ENCODE measurements around the gene SRD5A1. TPM values are rescaled to one million over a fixed set of nuclear protein-coding genes. Genes with fewer than 3 reads are reported as not detected.

Gene SRD5A1
- total and polyA plus RNA-seq, 2 of the 8 experiments (the other 6 are each of a cell fraction or from before 2014, with no cell fraction given), result 34.7 to 42.4 TPM

DNA sequence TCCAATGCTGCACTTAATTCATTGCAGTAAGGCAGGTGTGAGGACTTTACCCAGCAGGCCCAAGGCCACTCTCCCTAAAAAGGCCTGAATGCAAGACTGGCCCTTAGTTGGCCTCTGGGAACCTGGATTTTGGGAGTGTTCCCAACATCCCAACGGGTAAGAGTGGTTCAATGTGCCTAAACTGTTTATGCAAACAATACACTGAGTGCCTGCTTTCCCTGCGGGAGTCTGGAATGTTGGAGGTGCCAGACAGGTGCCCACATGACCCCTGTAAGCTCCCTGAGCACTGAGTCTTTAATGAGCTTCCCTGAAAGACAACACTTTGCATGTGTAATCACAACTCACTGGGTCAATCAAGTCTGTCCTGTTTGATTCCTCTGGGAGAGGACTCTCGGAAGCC lies 37.8 kb upstream of the SRD5A1 start:
- H4K91ac ChIP-seq (replicated peaks; ENCODE audit: insufficient read length, low read length), result no peak overlapping the region
- H3K23ac ChIP-seq (ENCODE audit: insufficient read length), result no peak overlapping the region
- H3K14ac ChIP-seq (ENCODE audit: insufficient read length), result no peak overlapping the region
- H2BK12ac ChIP-seq (ENCODE audit: low read depth, low read length), result no peak overlapping the region
- H2BK120ac ChIP-seq (replicated peaks; ENCODE audit: low read depth, low read length), result no peak overlapping the region
- H3K9ac ChIP-seq (replicated peaks in 1 of 4; ENCODE audit: extremely low read depth in 1 of 4, low read depth in 3 of 4, low read length in 3 of 4), result no peak overlapping the region
- H2BK15ac ChIP-seq (ENCODE audit: low read length), result no peak overlapping the region
- H3K27ac ChIP-seq (ENCODE audit: low read depth, low read length), result no peak overlapping the region
- WGBS, 2 experiments (ENCODE audit: extremely low coverage in 1 of 2, insufficient coverage in 1 of 2, insufficient read length in 1 of 2, insufficient replicate concordance in 2 of 2, low coverage in 1 of 2, low lambda C conversion rate in 2 of 2, missing lambda C conversion rate in 1 of 2), result 92% methylated on average over 3 of the region's 3 CpGs; no CpG with 5 or more reads in 1 of the 2 experiments
- H3K36me3 ChIP-seq (ENCODE audit: control insufficient read depth in 2 of 4, insufficient read depth in 4 of 4, low read length in 3 of 4), result peaks cover 7 to 32% (median 18%) of the 10 kb centered on the region in 4 experiments; a peak in 6 of 8 replicates
- no peak overlapping the region for H3K18ac ChIP-seq (ENCODE audit: extremely low read depth, low read length)
- no peak overlapping the region for H2BK5ac ChIP-seq (ENCODE audit: low read depth, low read length)
- peaks cover 4 to 5% of the 10 kb centered on the region in 2 experiments for H4K20me1 ChIP-seq (replicated peaks in 1 of 2; ENCODE audit: control insufficient read depth in 1 of 2, insufficient read depth in 2 of 2, low read length in 2 of 2)
- H3K27me3 ChIP-seq (replicated peaks in 1 of 4; ENCODE audit: control insufficient read depth in 3 of 4, extremely low read depth in 1 of 4, insufficient read depth in 3 of 4, low read length in 3 of 4), result no peaks in the 10 kb centered on the region
- no peaks in the 10 kb centered on the region for H3K79me1 ChIP-seq (ENCODE audit: low read depth, low read length)
- H3K79me2 ChIP-seq (ENCODE audit: control insufficient read depth in 1 of 2, insufficient read depth in 2 of 2, low read length in 2 of 2), result no peaks in the 10 kb centered on the region
- H3K4me2 ChIP-seq (ENCODE audit: insufficient read depth in 1 of 2, low read depth in 2 of 2, low read length in 2 of 2), result no peak overlapping the region
- no peak overlapping the region for H3K4me3 ChIP-seq (ENCODE audit: extremely low read depth in 1 of 4, insufficient read depth in 2 of 4, low read depth in 3 of 4, low read length in 4 of 4)
- no peak for FAIRE-seq
- H3K9me3 ChIP-seq (ENCODE audit: insufficient read depth in 2 of 2, low read depth in 1 of 2, low read length in 1 of 2), result no peaks in the 10 kb centered on the region
- H3K23me2 ChIP-seq (ENCODE audit: low read depth, low read length), result no peaks in the 10 kb centered on the region
- no peak overlapping the region for H3K4ac ChIP-seq (replicated peaks; ENCODE audit: insufficient read length, low read depth, low read length)
- H3K56ac ChIP-seq (replicated peaks; ENCODE audit: insufficient read length, low read depth, low read length), result no peak overlapping the region
- ChIA-PET CTCF (ENCODE audit: partially characterized antibody) (interaction anchor here (1.0 to 1.3 kb wide), 2 partner anchors 9 to 17 kb away, joined by 3 read pairs; no protein-coding TSS in a partner anchor), POLR2A (ENCODE audit: partially characterized antibody) (interaction anchor here (1.3 kb wide), 1 partner anchor 10 kb away, joined by 3 read pairs; no protein-coding TSS in a partner anchor)
- H2AK5ac ChIP-seq (ENCODE audit: low read depth, low read length), result no peak overlapping the region
- H2BK20ac ChIP-seq (ENCODE audit: low read length), result no peak overlapping the region
- no peak overlapping the region for H4K5ac ChIP-seq (ENCODE audit: insufficient read length, low read depth, low read length)
- no peaks in the 10 kb centered on the region for H3K4me1 ChIP-seq (replicated peaks in 1 of 4; ENCODE audit: control insufficient read depth in 3 of 4, insufficient read depth in 4 of 4, low read length in 3 of 4)
- H4K8ac ChIP-seq (ENCODE audit: extremely low read depth, insufficient read depth, low read length), result no peak overlapping the region
- H2AFZ ChIP-seq (ENCODE audit: low read length), result no peak overlapping the region
- DNase-seq (ENCODE audit: low read depth in 1 of 2, low spot score in 2 of 2), result no peak
- TF ChIP-seq NRF1 (IDR thresholded peaks at IDR 0.05; ENCODE audit: low read depth, low read length) (no peak), SIX5 (IDR thresholded peaks at IDR 0.05; ENCODE audit: low read depth, low read length) (no peak), SAP30 (IDR thresholded peaks at IDR 0.05; ENCODE audit: insufficient read depth, insufficient replicate concordance, low read length) (no peak), KDM5A (IDR thresholded peaks at IDR 0.05; ENCODE audit: low read length) (no peak), CEBPB (IDR thresholded peaks at IDR 0.05; ENCODE audit: low read depth, low read length) (no peak), MAFK (IDR thresholded peaks at IDR 0.05; ENCODE audit: low read depth, low read length) (no peak), SP4 (IDR thresholded peaks at IDR 0.05; ENCODE audit: low read length) (no peak), CBX8 (IDR thresholded peaks at IDR 0.05; ENCODE audit: borderline replicate concordance, low read depth, low read length) (no peak), BACH1 (IDR thresholded peaks at IDR 0.05; ENCODE audit: low read length) (no peak), YY1 (IDR thresholded peaks at IDR 0.05; ENCODE audit: low read depth, low read length) (no peak), TCF12 (IDR thresholded peaks at IDR 0.05; ENCODE audit: low read depth, low read length) (no peak), TEAD4 (IDR thresholded peaks at IDR 0.05; ENCODE audit: low read depth, low read length) (no peak)
- TF ChIP-seq, protein P1, sequence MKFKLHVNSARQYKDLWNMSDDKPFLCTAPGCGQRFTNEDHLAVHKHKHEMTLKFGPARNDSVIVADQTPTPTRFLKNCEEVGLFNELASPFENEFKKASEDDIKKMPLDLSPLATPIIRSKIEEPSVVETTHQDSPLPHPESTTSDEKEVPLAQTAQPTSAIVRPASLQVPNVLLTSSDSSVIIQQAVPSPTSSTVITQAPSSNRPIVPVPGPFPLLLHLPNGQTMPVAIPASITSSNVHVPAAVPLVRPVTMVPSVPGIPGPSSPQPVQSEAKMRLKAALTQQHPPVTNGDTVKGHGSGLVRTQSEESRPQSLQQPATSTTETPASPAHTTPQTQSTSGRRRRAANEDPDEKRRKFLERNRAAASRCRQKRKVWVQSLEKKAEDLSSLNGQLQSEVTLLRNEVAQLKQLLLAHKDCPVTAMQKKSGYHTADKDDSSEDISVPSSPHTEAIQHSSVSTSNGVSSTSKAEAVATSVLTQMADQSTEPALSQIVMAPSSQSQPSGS (IDR thresholded peaks at IDR 0.05; ENCODE audit: low read length), result no peak
- TF ChIP-seq, protein P2, sequence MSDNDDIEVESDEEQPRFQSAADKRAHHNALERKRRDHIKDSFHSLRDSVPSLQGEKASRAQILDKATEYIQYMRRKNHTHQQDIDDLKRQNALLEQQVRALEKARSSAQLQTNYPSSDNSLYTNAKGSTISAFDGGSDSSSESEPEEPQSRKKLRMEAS (IDR thresholded peaks at IDR 0.05), result no peak

All from H1 (cell line).